Glutamatergic neuron (in vitro differentiated cells): ENCODE measurements around the gene RAD21L1. TPM values are rescaled to one million over a fixed set of nuclear protein-coding genes. Genes with fewer than 3 reads are reported as not detected.
"Not testable (repeated sequence)": the region's sequence is repeated elsewhere in the genome, so short reads cannot be mapped to it uniquely, and the experiment has no call there.

ENCODE experiments used
- DNase-seq: peaks from one replicate; pipeline ENCODE4 v3.0.0; 2022
- H3K27ac Mint-ChIP-seq: one replicate; pipeline ENCODE4 v1.8.0; 2020; ENCODE audit warnings: mild to moderate bottlenecking, mixed read lengths, inconsistent platforms; ENCODE audit not compliant: unreplicated experiment
- H3K27me3 Mint-ChIP-seq: one replicate; pipeline ENCODE4 v1.8.0; 2020; ENCODE audit warnings: mild to moderate bottlenecking, moderate library complexity, mixed read lengths, inconsistent platforms; ENCODE audit not compliant: unreplicated experiment
- H3K36me3 Mint-ChIP-seq: one replicate; pipeline ENCODE4 v1.8.0; 2020; ENCODE audit warnings: mild to moderate bottlenecking, mixed read lengths, inconsistent platforms; ENCODE audit not compliant: unreplicated experiment
- H3K4me1 Mint-ChIP-seq: one replicate; pipeline ENCODE4 v1.8.0; 2020; ENCODE audit warnings: mild to moderate bottlenecking, low read depth, mixed read lengths, inconsistent platforms; ENCODE audit not compliant: unreplicated experiment
- H3K4me3 Mint-ChIP-seq: one replicate; pipeline ENCODE4 v1.8.0; 2020; ENCODE audit warnings: mild to moderate bottlenecking, mixed read lengths, inconsistent platforms; ENCODE audit not compliant: unreplicated experiment
- H3K9me3 Mint-ChIP-seq: one replicate; pipeline ENCODE4 v1.8.0; 2020; ENCODE audit warnings: mild to moderate bottlenecking, moderate library complexity, mixed read lengths, inconsistent platforms; ENCODE audit not compliant: unreplicated experiment
- CTCF ChIP-seq: fragments of 200-600 bp; sonication (generic); IDR thresholded peaks from one replicate; pipeline ENCODE4 v1.5.0; 2021; ENCODE audit not compliant: partially characterized antibody, unreplicated experiment
- total RNA-seq: library from RNA; stranded (reverse); fragmentation: NEBNext Ultra II Directional; extraction: Animal tissue kit (Norgen Biotek cat#: 25700); gene quantifications from one replicate; pipeline ENCODE4 v1.2.1, GENCODE V29; 2021; ENCODE audit not compliant: unreplicated experiment

The RAD21L1 gene
- total RNA-seq, 1 donor from 2014 or later = not detected

GRCh38 chr20:1242530-1242929 lies 16.7 kb downstream of the RAD21L1 start:
- Mint-ChIP-seq H3K27ac (no peak overlapping the region), H3K27me3 (no peaks in the 10 kb centered on the region), H3K9me3 (no peaks in the 10 kb centered on the region), H3K4me3 (no peak overlapping the region), H3K4me1 (no peaks in the 10 kb centered on the region), H3K36me3 (no peaks in the 10 kb centered on the region)
- DNase-seq = no peak
- no peak for TF ChIP-seq CTCF

DNA sequence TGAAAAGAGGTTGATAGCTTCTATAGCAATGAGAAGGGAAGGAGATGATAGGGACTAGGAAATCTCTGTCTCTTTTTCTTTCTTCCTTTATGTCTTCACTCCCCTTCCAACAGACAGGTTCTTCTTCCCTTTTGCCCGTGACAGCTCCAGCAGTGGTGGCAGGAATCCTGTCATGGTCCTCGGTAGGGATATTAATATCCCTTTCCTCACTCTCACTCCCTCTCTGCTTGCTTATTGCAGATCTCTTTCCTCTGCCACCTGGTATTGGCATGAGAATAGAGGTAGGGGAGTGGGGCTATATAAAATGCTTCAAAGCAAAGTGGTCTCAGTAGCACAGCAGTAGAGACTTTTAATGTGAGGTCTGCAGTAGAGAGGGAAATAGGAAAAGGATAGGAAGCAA lies 19.7 kb downstream of the RAD21L1 start:
- TF ChIP-seq CTCF = no peak
- Mint-ChIP-seq H3K27ac (no peak overlapping the region), H3K36me3 (no peaks in the 10 kb centered on the region), H3K27me3 (no peaks in the 10 kb centered on the region), H3K9me3 (no peaks in the 10 kb centered on the region), H3K4me1 (no peaks in the 10 kb centered on the region), H3K4me3 (no peak overlapping the region)
- DNase-seq = no peak

DNA sequence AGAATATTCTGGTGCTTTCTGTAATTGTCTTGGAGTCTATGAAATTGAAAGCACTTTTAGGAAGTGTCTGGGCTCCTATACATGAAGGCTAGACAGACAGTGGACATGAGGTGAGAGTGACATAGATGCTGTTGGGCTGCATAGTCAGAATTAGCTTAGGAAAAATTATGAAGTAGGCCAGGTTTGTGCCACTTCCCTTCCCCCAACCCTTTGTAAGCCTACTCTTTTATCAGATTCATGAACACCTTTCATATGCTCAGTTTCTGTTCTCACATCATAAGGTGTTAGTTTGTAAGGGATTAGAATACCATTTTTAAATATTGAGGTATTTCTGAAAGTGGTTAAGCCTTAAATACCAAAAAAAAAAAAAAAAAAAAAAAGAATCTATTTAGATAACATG lies 21.8 kb downstream of the RAD21L1 start:
- Mint-ChIP-seq H3K4me1 (no peaks in the 10 kb centered on the region), H3K27me3 (no peaks in the 10 kb centered on the region), H3K36me3 (no peaks in the 10 kb centered on the region), H3K4me3 (no peak overlapping the region), H3K9me3 (no peaks in the 10 kb centered on the region), H3K27ac (no peak overlapping the region)
- no peak for DNase-seq
- TF ChIP-seq CTCF = no peak

DNA sequence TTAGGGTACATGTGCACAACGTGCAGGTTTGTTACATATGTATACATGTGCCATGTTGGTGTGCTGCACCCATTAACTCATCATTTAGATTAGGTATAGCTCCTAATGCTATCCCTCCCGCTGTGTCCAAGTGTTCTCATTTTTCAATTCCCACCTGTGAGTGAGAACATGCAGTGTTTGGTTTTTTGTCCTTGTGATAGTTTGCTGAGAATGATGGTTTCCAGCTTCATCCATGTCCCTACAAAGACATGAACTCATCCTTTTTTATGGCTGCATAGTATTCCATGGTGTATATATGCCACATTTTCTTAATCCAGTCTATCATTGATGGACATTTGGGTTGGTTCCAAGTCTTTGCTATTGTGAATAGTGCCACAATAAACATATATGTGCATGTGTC lies 24.4 kb downstream of the RAD21L1 start:
- not testable (repeated sequence) for H3K4me1 Mint-ChIP-seq, H3K9me3 Mint-ChIP-seq, H3K4me3 Mint-ChIP-seq, DNase-seq, H3K36me3 Mint-ChIP-seq, H3K27ac Mint-ChIP-seq, H3K27me3 Mint-ChIP-seq

- no peak for DNase-seq
- no peak overlapping the region for H3K27ac Mint-ChIP-seq
- no peaks in the 10 kb centered on the region for H3K9me3 Mint-ChIP-seq
- no peaks in the 10 kb centered on the region for H3K27me3 Mint-ChIP-seq
- no peaks in the 10 kb centered on the region for H3K4me1 Mint-ChIP-seq
- TF ChIP-seq CTCF = no peak
- no peaks in the 10 kb centered on the region for H3K36me3 Mint-ChIP-seq
- H3K4me3 Mint-ChIP-seq = no peak overlapping the region
Measured at GRCh38 chr20:1252416-1252815, 26.6 kb downstream of the RAD21L1 start.

GRCh38 chr20:1254254-1254653 lies 28.4 kb downstream of the RAD21L1 start:
- Mint-ChIP-seq H3K4me1 (no peaks in the 10 kb centered on the region), H3K27ac (no peak overlapping the region), H3K27me3 (no peaks in the 10 kb centered on the region), H3K9me3 (no peaks in the 10 kb centered on the region), H3K36me3 (no peaks in the 10 kb centered on the region), H3K4me3 (no peak overlapping the region)
- no peak for DNase-seq
- no peak for TF ChIP-seq CTCF
